ENCODE measurements around the gene RAB19.
"Not testable (repeated sequence)": the region's sequence is repeated elsewhere in the genome, so short reads cannot be mapped to it uniquely, and the experiment has no call there.

The RAB19 gene

GRCh38 chr7:140404565-140405065 lies 757 bp downstream of the RAB19 start:
- Histone ChIP-seq H3K4me3 (ENCODE audit: low read depth in 1 of 2, low read length in 1 of 2) (peak overlapping the region in 1 of 2 experiments; percentile 62), H3K9me3 (no peaks in the 10 kb centered on the region)
- TF ChIP-seq, protein P1, sequence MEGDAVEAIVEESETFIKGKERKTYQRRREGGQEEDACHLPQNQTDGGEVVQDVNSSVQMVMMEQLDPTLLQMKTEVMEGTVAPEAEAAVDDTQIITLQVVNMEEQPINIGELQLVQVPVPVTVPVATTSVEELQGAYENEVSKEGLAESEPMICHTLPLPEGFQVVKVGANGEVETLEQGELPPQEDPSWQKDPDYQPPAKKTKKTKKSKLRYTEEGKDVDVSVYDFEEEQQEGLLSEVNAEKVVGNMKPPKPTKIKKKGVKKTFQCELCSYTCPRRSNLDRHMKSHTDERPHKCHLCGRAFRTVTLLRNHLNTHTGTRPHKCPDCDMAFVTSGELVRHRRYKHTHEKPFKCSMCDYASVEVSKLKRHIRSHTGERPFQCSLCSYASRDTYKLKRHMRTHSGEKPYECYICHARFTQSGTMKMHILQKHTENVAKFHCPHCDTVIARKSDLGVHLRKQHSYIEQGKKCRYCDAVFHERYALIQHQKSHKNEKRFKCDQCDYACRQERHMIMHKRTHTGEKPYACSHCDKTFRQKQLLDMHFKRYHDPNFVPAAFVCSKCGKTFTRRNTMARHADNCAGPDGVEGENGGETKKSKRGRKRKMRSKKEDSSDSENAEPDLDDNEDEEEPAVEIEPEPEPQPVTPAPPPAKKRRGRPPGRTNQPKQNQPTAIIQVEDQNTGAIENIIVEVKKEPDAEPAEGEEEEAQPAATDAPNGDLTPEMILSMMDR (IDR thresholded peaks at IDR 0.05), result no peak

GRCh38 chr7:140415361-140415760 lies 11.5 kb downstream of the RAB19 start:
- H3K27ac ChIP-seq, result no peak overlapping the region
- H3K27me3 ChIP-seq, result peaks cover 3% of the 10 kb centered on the region

More at GRCh38 chr7:140404565-140405065, 757 bp downstream of the RAB19 start:
- no peaks in the 10 kb centered on the region for H3K27me3 ChIP-seq
- H3K27ac ChIP-seq, result peak overlapping the region; percentile 71
- peaks cover 22% of the 10 kb centered on the region for H3K36me3 ChIP-seq
- H3K4me1 ChIP-seq (ENCODE audit: control insufficient read depth in 1 of 2, insufficient read depth in 1 of 2, low read depth in 1 of 2, low read length in 1 of 2), result peaks cover 48 to 53% of the 10 kb centered on the region in 2 experiments

DNA sequence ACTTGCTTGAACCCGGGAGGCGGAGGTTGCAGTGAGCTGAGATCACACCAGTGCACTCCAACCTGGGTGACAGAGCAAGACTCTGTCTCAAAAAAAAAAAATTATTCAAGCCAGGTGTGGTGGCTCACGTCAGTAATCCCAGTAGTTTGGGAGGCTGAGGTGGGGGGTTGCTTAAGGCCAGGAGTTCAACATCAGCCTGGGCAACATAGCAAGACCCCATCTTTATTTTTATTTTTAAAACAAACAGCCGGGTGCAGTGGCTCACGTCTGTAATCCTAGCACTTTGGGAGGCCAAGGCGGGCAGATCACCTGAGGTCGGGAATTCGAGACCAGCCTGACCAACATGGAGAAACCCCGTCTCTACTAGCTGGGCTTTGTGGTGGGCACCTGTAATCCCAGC lies 12.0 kb downstream of the RAB19 start:
- not testable (repeated sequence) for H3K4me1 ChIP-seq (ENCODE audit: control insufficient read depth in 1 of 2, insufficient read depth in 1 of 2, low read depth in 1 of 2, low read length in 1 of 2); H3K27me3 ChIP-seq; H3K4me3 ChIP-seq (ENCODE audit: low read depth in 1 of 2, low read length in 1 of 2); H3K27ac ChIP-seq; H3K9me3 ChIP-seq
- peaks cover 62% of the 10 kb centered on the region for H3K36me3 ChIP-seq

More at GRCh38 chr7:140415361-140415760, 11.5 kb downstream of the RAB19 start:
- H3K4me3 ChIP-seq (ENCODE audit: low read depth in 1 of 2, low read length in 1 of 2), result no peak overlapping the region
- H3K36me3 ChIP-seq, result peaks cover 65% of the 10 kb centered on the region
- H3K4me1 ChIP-seq (ENCODE audit: control insufficient read depth in 1 of 2, insufficient read depth in 1 of 2, low read depth in 1 of 2, low read length in 1 of 2), result no peaks in the 10 kb centered on the region
- TF ChIP-seq, protein P1 (IDR thresholded peaks at IDR 0.05), result no peak
- no peaks in the 10 kb centered on the region for H3K9me3 ChIP-seq

DNA sequence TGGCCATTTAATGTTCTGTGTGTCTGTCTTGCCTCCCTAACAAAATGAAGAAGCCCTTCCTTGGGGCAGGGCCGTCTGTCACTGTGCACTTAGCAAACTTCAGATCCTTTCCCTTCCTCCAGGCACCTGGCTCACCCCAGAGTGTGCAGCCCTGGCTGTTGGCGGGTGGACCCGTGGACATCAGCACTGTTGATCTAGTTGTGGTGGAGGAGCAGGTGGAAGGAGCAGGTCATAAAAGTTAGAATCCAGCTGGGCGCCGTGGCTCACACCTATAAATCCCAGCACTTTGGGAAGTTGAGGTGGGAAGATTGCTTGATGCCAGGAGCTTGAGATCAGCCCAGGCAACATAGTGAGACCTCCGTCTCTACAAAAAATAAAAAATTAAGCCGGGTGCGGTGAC lies 12.7 kb downstream of the RAB19 start:
- TF ChIP-seq, protein P1 (IDR thresholded peaks at IDR 0.05), result no peak
- H3K27ac ChIP-seq, result no peak overlapping the region
- H3K4me3 ChIP-seq (ENCODE audit: low read depth in 1 of 2, low read length in 1 of 2), result no peak overlapping the region
- no peaks in the 10 kb centered on the region for H3K9me3 ChIP-seq
- H3K4me1 ChIP-seq (ENCODE audit: control insufficient read depth in 1 of 2, insufficient read depth in 1 of 2, low read depth in 1 of 2, low read length in 1 of 2), result no peaks in the 10 kb centered on the region
- H3K27me3 ChIP-seq, result peaks cover 3% of the 10 kb centered on the region
- peaks cover 63% of the 10 kb centered on the region for H3K36me3 ChIP-seq

DNA sequence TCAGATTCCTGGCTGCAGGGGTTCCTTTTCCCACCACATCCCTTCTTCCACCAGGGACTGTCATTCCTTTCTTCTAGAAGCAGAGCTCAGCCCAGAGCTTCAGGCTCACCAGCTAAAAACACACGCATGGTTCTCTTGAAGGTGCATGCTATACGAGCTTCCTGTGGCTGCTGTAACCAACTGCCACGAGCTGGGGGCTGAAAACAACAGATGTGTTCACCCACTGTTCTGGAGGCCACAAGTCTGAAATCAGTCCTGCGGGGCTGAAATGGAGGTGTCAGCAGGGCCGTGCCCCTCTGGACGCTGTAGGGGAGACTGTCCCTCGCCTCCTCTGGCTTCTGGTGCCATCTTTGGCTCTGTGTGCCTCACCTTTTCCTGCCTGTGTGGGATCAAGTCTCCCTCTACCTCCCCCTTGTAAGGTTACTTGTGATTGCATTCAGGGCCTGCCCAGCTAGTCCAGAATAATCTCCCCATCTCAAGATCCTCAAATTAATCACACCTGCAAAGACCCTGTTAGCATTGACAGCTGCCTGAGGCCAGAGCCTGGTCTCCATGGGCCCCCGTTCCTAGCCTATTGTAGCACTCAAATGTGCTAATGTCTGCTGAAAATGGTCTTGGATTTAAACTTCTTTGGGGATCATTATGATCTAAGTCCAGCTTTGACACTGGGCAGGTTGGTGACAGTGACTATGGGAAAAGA lies 13.7 kb downstream of the RAB19 start:
- peaks cover 3% of the 10 kb centered on the region for H3K27me3 ChIP-seq
- no peak overlapping the region for H3K27ac ChIP-seq
- H3K4me1 ChIP-seq (ENCODE audit: control insufficient read depth in 1 of 2, insufficient read depth in 1 of 2, low read depth in 1 of 2, low read length in 1 of 2), result no peaks in the 10 kb centered on the region
- H3K4me3 ChIP-seq (ENCODE audit: low read depth in 1 of 2, low read length in 1 of 2), result no peak overlapping the region
- TF ChIP-seq, protein P1 (IDR thresholded peaks at IDR 0.05), result no peak
- no peaks in the 10 kb centered on the region for H3K9me3 ChIP-seq
- peaks cover 60% of the 10 kb centered on the region for H3K36me3 ChIP-seq

DNA sequence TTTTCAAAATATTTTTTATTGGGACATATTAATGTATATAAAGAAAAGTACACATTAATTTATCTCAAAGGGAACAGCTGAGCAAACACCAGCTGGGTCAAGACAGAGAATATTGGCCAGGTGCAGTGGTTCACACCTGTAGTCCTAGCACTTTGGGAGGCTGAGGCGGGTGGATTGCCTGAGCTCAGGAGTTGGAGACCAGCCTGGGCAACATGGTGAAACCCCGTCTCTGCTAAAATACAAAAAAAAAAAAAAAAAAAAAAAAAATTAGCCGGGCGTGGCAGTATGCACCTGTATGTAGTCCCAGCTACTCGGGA lies 14.3 kb downstream of the RAB19 start:
- H3K27me3 ChIP-seq; H3K4me3 ChIP-seq (ENCODE audit: low read depth in 1 of 2, low read length in 1 of 2); H3K9me3 ChIP-seq; H3K27ac ChIP-seq; H3K4me1 ChIP-seq (ENCODE audit: control insufficient read depth in 1 of 2, insufficient read depth in 1 of 2, low read depth in 1 of 2, low read length in 1 of 2): not testable (repeated sequence)
- H3K36me3 ChIP-seq, result peaks cover 60% of the 10 kb centered on the region
